ENCODE data around the gene HPS6.

Gene HPS6

GRCh38 chr10:102064503-102064867 lies 664 bp upstream of the HPS6 start:
- H3K4me3 ChIP-seq (replicated peaks; ENCODE audit: low read depth, low read length): peak overlapping the region; percentile 73
- TF ChIP-seq CTCF (IDR thresholded peaks at IDR 0.05; ENCODE audit: low read length, missing control alignments): no peak

DNA sequence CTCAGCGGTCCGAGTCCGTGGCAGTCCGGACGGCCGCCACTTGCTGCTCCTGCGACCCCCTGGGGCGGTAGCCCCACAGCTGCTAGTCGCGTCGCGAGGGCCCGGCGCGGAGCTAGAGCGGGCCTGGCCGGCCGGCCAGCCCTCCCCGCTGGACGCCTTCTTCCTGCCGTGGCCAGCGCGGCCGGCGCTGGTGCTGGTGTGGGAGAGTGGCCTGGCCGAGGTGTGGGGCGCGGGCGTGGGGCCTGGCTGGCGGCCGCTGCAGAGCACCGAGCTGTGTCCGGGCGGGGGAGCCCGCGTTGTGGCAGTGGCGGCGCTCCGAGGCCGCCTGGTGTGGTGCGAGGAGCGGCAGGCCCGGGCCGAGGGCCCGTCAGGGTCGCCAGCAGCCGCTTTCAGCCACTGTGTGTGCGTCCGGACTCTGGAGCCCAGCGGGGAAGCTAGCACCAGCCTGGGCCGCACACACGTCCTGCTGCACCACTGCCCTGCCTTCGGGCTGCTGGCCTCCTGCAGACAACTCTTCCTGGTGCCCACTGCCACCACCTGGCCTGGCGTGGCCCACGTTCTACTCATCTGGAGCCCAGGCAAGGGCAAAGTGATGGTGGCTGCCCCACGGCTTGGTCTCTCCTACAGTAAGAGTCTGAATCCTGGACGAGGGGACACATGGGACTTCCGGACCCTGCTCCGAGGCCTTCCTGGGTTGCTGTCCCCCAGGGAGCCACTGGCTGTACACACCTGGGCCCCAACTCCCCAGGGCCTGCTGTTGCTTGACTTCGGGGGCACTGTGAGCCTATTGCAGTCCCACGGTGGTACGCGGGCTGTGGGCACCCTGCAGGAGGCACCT lies 631 bp downstream of the HPS6 start:
- DNase-seq (ENCODE audit: low read depth): peak; percentile 22
- TF ChIP-seq CTCF (IDR thresholded peaks at IDR 0.05; ENCODE audit: low read length, missing control alignments): no peak
- H3K4me3 ChIP-seq (replicated peaks; ENCODE audit: low read depth, low read length): peak overlapping the region; percentile 73

More at GRCh38 chr10:102064503-102064867, 664 bp upstream of the HPS6 start:
- no peak for DNase-seq (ENCODE audit: low read depth)

DNA sequence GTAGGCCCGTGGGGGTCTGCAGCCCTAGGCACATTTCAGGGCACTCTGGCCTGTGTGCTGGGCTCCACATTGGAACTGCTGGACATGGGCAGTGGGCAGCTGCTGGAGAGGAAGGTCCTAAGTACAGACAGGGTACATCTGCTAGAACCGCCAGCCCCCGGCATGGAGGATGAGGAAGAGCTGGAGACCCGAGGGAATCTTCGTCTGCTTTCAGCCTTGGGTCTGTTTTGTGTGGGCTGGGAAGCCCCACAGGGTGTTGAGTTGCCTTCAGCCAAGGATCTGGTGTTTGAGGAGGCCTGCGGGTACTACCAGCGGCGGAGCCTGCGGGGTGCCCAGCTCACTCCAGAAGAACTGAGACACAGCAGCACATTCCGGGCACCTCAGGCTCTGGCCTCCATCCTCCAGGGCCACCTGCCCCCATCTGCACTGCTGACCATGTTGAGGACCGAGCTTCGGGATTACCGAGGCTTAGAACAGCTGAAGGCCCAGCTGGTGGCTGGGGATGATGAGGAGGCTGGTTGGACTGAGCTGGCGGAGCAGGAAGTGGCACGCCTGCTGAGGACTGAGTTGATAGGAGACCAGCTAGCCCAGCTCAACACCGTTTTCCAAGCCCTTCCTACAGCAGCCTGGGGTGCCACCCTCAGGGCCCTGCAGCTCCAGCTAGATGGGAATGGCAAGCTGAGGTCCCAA lies 1.4 kb downstream of the HPS6 start:
- no peak for TF ChIP-seq CTCF (IDR thresholded peaks at IDR 0.05; ENCODE audit: low read length, missing control alignments)
- peak overlapping the region; percentile 73 for H3K4me3 ChIP-seq (replicated peaks; ENCODE audit: low read depth, low read length)
- no peak for DNase-seq (ENCODE audit: low read depth)

- no peak for TF ChIP-seq CTCF (IDR thresholded peaks at IDR 0.05; ENCODE audit: low read length, missing control alignments)
- DNase-seq (ENCODE audit: low read depth): no peak
- H3K4me3 ChIP-seq (replicated peaks; ENCODE audit: low read depth, low read length): no peak overlapping the region
Measured at GRCh38 chr10:102067091-102067916, 2.2 kb downstream of the HPS6 start.

DNA sequence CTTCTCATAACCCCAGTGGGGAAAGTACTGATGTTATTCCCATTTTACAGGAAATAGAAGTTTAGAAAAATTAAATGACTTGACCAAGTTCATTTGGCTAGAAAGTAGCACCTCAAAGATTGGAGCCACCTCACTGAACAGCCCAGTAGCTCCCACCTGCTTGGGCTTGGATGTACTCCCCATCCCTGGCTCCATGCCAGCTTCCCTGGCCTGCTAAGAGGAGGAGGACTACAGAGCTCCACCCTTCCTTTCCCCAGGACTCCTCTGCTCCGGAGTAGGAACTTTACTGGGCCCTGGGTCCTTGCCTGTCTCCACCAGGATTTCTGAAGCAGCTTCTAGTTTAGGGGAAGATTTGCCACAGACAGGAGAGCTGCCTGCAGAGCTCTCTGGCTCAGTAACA lies 3.1 kb downstream of the HPS6 start:
- DNase-seq (ENCODE audit: low read depth): peak; percentile 44
- no peak for TF ChIP-seq CTCF (IDR thresholded peaks at IDR 0.05; ENCODE audit: low read length, missing control alignments)
- H3K4me3 ChIP-seq (replicated peaks; ENCODE audit: low read depth, low read length): no peak overlapping the region

- TF ChIP-seq CTCF (IDR thresholded peaks at IDR 0.05; ENCODE audit: low read length, missing control alignments): no peak
- no peak overlapping the region for H3K4me3 ChIP-seq (replicated peaks; ENCODE audit: low read depth, low read length)
- DNase-seq (ENCODE audit: low read depth): no peak
Measured at GRCh38 chr10:102069071-102069470, 3.9 kb downstream of the HPS6 start.

Data from fibroblast of pulmonary artery (primary cell).